ENCODE measurements around the gene SSX1.
A peak's percentile ranks its signal among the peaks of the same experiment; 100 is the strongest.
"Not testable (repeated sequence)": the region's sequence is repeated elsewhere in the genome, so short reads cannot be mapped to it uniquely, and the experiment has no call there.

Gene SSX1, protein sequence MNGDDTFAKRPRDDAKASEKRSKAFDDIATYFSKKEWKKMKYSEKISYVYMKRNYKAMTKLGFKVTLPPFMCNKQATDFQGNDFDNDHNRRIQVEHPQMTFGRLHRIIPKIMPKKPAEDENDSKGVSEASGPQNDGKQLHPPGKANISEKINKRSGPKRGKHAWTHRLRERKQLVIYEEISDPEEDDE

DNA sequence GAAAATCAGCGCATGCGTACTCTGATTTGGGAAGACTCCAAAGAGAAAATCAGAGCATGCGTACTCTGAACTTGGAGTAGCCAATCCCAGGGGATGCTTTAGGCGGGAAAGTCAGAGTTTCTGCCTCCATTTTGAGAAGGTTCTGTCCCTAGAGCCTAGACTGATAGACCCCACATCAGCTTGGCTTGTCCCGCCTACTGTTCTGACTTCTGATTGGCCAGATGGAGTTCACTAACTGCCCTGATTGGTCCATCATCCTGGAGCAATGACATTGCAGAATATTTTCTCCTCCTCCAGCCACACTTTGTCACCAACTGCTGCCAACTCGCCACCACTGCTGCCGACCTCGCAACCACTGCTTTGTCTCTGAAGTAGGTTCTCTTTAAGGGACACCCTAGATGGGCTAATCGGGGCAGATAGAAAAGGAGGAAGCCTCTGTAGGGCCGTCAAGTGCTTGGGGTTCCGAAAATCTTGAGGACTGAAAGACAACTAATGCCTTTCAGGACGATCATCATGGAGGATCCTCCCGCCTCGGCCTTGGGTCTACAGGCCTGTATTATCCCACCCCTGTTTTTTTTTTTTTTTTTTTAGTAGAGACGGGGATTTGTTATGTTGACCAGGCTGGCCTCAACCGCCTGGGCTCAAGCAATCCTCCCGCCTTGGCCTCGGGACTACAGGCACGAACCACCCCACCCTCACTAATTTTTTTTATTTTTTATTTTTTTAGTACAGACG, at the start of gene SSX1:
Gene SSX1, plus strand, starts transcription at position 331 of the 735 bp plus-strand sequence. CDS start 1,850 bp downstream, outside the sequence.
- DNase-seq, result peak; percentile 68

DNA sequence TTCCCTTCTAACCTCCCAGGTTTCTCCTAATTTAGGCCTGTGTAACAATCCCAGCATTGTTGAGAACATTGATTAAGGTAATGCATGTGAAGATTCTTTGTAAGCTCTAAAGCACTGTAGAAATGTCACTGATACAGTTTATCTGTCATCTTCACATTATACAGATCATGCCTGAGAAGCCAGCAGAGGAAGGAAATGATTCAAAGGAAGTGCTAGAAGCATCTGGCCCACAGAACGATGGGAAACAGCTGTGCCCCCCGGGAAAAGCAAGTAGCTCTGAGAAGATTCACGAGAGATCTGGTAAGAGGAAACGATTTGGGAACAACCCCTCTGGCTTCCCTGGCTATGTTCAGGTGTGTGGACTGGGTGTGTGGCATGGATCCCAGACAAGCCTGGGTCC, 40.9 kb upstream of the SSX1 start:
- DNase-seq, result not testable (repeated sequence)

DNA sequence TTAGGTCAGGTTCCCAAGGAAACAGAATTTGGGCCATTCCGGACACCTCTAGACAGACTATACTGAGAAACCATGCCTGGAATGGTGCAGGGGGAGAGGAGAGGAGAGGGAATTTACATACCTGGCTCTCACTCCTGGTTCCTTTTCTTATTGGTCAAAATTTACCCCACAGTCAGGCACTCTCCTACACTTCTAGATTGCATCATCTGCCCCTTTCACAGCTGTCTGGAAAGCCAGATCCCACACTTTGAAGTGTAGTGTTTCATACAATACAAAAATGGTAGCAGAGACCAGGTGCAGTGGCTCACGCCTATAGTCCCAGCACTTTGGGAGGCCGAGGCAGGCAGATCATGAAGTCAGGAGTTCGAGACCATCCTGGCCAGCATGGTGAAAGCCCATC, 31.0 kb upstream of the SSX1 start:
- not testable (repeated sequence) for DNase-seq

DNA sequence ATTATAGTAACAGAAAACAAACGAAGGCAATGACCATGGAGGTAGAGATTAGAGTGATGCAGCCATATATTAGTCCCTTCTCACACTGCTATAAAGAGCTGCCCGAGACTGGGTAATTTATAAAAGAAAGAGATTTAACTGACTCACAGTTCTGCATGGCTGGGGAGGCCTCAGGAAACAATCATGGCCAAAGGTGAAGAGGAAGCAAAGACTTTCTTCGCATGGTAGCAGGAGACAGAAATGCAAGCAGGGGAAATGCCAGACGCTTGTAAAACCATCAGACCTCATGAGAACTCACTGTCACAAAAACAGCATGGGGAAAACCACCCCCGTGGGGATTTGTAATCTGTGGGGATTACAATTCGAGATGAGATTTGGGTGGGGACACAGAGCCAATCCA, 2.2 kb upstream of the SSX1 start:
- not testable (repeated sequence) for DNase-seq

DNA sequence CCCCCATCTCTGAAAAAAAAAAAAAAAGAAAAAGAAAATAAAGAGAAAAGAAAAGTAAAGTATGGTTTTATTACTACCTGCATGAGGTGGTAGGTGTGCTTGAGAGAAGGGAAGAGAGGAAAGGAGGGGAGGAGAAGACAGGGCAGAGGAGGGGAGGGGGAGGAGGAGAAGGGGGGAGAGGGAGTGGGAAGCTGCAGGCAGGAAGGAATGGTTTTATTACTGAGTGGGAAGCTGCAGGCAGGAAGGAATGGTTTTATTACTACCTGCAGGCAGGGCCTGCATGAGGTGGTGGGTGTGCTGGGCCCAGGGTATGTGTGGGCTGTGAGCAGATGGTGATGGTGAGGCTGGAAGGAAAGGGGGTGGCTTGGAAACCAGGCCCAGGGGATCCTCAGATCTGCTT, 19.2 kb downstream of the SSX1 start:
- not testable (repeated sequence) for DNase-seq

DNA sequence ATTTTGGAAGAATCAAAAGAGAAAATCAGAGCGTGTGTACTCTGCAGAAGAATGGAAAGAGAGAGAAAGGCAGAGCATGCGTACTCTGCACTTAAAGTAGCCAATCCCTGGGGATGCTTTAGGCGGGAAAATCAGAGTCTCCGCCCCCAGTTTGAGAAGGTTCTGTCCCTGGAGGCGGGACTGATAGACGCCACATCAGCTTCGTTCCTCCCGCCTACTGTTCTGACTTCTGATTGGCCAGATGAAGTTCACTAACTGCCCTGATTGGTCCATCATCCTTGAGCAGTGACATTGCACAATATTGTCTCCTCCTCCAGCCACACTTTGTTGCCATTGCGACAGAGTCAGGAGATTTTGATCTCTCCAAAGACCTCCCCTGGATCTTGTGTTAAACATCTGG, 23.8 kb downstream of the SSX1 start:
- no peak for DNase-seq

DNA sequence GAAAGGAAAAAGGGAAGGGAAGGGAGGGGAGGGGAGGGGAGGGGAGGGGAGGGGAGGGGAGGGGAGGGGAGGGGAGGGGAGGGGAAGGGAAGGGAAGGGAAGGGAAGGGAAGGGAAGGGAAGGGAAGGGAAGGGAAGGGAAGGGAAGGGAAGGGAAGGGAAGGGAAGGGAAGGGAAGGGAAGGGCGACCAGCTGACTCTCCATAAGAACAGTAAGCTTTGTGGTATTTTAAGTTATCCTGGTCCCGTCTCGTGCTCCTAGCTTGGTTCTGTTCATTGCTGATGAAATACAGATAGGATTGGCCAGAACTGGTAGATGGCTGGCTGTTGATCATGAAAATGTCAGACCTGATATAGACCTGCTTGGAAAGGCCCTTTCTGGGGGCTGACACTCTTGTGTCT, 25.5 kb downstream of the SSX1 start:
- DNase-seq, result not testable (repeated sequence)

DNA sequence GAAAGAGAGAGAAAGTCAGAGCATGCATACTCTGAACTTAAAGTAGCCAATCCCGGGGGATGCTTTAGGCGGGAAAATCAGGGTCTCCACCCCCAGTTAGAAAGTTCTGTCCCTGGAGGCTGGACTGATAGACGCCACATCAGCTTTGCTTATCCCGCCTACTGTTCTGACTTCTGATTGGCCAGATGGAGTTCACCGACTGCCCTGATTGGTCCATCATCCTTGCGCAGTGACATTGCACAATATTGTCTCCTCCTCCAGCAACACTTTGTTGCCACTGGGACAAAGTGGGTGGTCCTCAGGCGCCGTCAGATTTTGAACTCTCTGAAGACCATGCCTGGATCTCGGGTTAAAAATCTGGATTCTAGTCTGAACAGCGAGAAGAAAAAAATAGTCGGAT, 51.0 kb downstream of the SSX1 start:
- no peak for DNase-seq

DNA sequence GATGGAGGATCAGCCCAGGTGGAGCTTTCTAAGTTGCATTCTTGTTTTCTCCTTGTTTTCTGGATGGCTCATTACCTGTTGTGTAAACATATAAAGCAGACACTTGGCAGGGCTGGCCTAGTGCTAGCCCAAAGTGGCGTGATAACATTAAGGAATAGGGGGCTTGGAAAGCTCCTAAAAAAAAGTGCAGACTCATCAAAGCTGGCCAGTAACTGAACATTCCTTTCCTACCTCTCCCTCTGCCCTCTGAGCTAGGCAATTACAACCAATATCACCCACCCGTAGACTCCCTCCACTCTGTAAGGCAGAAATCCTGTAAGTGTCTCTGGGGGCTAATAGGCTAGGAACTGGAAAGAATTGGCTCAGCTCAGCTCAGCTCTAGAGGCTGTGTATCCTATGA, 58.8 kb downstream of the SSX1 start:
- not testable (repeated sequence) for DNase-seq
